HG02870 (cell line): ENCODE measurements around the gene TBPL1.
"Not testable (repeated sequence)": the region's sequence is repeated elsewhere in the genome, so short reads cannot be mapped to it uniquely, and the experiment has no call there.

Experiments used
- ATAC-seq: cut with Tn5 transposase; IDR thresholded peaks from one replicate; pipeline ENCODE4 v1.9.1; 2021; ENCODE audit warnings: mild to moderate bottlenecking, moderate library complexity; ENCODE audit not compliant: unreplicated experiment

TBPL1 gene

GRCh38 chr6:133971861-133972260 lies 18.8 kb downstream of the TBPL1 start:
- ATAC-seq = no peak

DNA sequence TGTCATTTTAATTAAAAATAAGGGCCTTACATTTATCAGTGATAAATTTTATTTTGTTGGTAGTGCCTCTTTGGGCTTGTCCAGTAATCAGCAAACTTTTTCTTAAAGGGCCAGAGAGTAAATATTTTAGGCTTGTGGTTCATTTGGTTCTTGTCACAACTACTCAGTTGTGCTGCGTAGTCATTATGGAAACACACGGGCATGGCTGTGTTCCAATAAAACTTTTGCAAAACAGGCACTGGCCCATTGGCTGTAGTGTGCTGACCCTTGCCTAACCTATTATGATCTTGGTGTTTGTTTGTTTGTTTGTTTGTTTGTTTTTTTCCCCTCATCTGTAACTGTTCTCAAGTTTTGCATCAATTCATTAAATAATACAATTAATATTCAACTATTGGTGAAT lies 19.4 kb downstream of the TBPL1 start:
- ATAC-seq = no peak

DNA sequence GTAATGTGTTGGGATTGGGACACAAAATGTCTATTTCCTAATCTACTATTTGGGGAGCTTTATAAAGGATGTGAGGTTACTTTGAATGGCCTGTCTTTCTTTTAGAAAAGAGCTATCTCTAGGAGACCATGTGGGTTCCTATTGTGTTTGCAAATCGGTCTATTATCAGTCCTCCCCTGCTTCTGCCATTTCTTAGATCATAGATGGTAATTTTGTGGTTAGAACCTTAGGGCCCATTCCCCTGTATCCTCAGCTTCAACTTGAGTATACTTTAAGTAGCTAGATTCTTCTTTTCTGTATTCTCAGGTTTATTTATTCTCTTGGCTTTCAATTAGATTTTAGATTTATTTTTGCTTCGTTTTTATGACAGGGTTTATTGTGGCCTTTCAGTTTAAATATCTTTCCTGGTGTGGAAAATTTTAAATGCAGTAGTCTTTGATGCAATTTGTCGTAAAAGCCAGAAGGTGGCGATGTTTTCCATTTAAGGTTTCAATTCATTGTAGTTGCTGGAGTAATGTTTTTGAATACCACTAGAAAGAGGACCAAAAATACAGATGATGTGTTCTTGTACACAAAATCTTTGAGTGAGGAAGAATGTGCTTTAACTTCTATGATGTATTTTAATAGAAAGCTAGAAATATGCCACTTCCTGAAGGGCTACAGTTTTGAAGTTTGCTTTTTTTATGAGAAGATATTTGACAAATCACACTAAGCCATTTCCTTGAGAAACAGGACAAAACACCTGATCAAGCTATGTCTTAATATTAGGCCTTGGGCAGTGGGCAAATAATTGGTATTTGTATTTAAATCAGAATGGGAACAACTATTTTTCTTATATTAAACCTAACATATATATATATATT lies 20.3 kb downstream of the TBPL1 start:
- peak; percentile 65 for ATAC-seq

- ATAC-seq = peak; percentile 46
Measured at GRCh38 chr6:133977983-133978895, 25.2 kb downstream of the TBPL1 start.

DNA sequence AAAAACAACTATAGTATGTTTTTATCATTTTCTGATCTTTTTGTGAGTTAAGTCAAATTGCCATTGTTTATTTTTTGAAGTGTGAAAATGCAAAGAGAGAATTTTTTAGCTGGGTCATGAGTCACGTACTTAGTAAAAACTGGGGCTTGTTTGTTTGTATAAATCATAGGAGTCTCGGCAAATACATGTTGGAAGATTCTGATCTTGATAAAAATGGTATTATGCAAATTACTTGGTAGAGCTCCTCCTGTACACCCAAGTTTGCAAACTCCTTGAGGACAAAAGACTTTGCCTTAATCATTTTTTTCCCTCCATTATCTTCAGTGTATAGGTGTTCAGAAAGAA lies 25.8 kb downstream of the TBPL1 start:
- no peak for ATAC-seq

GRCh38 chr6:133979269-133979963 lies 26.4 kb downstream of the TBPL1 start:
- ATAC-seq = not testable (repeated sequence)

GRCh38 chr6:133980168-133980567 lies 27.1 kb downstream of the TBPL1 start:
- ATAC-seq = no peak

DNA sequence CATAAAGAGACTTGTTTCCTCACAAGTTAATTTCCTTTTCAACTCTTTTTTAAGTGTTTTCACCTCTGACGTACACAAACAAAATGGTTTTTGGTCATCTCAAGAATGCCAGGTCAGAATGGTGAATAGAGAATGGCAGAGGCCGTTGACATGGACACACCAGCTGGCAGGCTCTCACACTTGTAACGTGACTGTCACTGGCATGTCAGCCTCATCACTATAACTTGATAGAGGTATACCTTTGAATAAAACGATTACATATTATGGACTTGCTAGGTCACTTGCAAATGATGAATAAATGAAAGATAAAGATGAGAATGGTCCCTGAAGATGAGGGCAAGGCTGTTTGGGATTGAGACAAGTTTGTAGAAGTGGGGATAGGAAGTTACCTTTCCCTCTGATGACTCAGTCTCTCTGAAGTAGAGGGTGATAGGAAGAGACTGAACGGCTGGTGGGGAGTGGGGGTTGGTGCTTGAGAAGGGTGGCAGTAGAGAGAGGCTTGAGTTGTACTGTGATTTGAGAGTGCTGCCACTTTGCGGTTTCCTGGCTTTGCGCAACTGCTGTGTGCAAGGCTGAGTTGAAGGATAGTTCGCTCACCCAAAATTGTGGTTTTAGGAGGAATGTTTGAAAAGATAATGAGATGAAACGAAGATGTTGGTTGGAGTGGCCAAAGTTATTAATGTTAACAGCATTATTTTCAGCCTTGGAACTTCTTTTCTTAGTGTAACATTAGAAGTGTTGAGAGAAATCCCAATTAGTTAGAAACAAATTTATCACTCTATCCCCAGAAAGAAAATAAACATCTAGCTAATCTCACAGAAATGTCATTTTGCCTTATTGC lies 30.3 kb downstream of the TBPL1 start:
- ATAC-seq = no peak

GRCh38 chr6:133985970-133986369 lies 32.9 kb downstream of the TBPL1 start:
- ATAC-seq = no peak

DNA sequence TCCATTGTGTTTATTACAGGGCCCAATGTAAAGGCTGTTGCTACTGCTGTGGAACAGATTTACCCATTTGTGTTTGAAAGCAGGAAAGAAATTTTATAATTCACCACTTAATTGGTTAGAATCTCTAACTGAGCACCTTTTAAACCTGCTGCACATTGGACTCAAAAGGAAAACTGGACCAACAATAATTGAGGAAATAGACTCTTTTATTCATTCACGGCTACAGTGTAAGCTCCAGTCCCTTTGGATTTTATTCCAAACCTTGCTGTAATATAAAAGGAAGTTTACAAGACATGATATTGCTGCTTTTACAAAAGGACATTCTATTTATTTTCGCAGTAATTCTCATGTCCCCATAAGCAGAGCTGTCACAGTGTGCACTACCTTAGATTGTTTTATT lies 33.9 kb downstream of the TBPL1 start:
- ATAC-seq = no peak

DNA sequence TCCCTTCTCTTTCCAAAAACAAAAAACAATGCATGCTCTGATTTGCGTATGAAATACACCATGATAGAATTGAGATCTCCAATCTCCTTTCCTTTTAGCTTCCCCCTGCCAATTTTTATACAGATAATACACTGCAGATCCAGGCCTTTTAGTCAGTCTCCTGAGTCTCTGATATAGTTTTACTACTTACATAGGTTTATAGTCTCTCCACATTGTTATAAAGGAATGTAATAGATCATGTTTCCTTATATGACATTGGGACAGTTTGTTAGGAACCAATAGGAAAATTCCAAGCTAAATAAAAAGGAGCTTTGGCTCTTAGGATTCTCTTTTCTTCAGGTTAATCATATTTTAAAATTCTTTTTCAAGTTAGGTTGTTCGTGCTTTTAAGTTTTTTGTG lies 36.5 kb downstream of the TBPL1 start:
- ATAC-seq = no peak

DNA sequence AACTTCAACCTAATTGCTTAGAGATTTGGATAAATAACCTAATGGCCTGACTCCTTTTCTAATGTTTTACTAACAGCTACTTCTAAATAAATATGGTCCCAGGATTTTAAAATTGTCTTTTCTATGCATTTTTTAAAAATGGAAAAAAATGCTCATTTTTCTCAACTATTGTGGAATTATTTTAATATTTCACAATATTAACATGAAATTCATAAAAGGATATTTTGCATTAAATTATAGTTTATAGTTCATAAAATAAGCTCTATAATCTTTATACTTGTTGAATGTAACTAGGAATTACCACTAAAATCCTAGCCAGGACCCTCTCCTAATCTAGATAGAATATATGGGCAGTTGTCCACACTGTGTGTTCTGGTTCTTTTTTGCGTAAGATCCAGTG lies 37.3 kb downstream of the TBPL1 start:
- ATAC-seq = no peak

- ATAC-seq = no peak
Measured at GRCh38 chr6:133991096-133991593, 38.1 kb downstream of the TBPL1 start.

DNA sequence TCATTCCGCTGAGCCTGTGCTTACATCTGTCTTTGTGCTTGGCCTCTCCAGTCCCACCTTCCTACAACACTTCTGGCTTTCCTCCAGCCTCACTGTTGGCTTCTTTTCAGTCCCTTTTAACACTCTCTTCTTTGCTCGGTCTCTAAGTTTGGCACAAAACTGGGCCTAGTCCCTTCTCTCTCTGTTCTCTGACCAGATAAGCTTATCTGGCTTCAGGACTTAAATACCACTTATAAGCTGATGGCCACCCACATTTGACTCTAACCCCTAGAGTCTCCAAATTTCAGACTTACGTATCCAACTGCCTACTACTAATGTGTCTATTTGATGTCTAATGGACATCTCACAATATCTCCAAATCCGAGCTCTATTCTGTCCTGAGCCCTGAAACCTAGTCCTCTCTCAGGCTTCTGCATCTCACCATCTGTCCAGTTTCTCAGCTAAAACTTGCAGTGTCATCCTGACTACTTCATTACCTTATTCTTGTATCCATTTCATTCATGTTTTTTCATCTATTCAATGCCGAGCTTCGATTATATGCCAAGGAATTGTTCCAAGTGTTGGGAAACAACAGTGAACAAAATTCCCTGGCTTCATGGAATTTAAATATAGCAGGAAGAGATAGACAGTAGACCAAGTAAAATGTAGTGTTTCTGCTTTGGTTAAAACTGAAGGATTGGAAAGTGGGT lies 40.1 kb downstream of the TBPL1 start:
- no peak for ATAC-seq

GRCh38 chr6:133995296-133995695 lies 42.3 kb downstream of the TBPL1 start:
- no peak for ATAC-seq

DNA sequence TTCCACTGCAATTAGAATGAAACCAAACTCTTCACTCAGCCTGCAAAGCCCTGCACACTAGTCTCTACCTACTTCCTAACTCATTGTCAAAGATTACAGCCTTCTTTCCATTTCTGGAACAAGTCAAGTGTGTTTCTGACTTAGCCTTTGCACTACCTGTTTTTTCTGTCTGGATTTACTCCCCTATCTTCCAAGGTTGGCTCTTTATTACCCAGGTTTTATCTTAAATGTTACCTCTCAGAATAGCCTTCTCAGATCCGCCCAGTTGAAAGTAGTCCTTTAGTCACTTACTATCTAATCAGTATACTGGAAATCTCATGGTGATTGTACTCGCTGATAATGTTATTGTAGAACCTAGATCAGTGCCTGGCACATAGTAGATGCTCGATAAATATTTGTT lies 42.7 kb downstream of the TBPL1 start:
- no peak for ATAC-seq

DNA sequence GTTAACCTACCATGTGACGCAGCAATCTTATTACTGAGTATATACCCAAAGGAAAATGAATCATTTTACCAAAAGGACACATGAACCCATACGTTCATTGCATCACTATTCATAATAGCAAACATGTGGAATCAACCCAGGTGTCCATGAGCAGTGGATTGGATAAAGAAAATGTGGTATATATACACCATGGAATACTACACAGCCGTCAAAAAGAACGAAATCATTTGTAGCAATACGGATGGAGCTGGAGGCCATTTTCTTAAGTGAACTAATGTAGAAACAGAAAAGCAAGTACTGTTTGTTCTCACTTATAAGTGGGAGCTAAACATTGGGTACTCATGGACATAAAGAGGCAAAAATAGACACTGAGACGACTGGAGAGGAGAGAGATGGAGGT lies 44.2 kb downstream of the TBPL1 start:
- no peak for ATAC-seq

- ATAC-seq = no peak
Measured at GRCh38 chr6:133999305-133999704, 46.3 kb downstream of the TBPL1 start.

DNA sequence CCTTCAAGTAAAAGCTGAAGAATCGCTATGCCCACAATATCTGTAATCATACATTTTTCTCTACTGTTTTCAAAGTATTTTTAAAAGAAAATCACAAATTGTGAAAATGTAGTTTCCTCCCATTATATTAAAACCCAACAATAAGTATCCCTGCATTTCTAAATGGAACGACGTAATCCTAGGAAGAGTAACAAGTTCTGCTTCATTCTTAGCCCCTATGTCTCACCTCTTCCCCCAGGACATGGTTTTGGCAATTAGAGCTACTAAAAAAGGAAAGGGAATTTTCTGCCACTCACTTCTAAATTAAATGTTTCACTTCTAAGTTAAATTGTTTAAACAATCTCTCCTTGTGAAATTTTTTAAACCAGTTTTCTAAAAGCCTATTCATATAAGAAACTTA lies 47.4 kb downstream of the TBPL1 start:
- no peak for ATAC-seq

- no peak for ATAC-seq
Measured at GRCh38 chr6:134002821-134003220, 49.8 kb downstream of the TBPL1 start.
